Left ventricle myocardium superior (tissue), 1 donor: ENCODE data around the gene MACF1. TPM values are rescaled to one million over a fixed set of nuclear protein-coding genes. Genes with fewer than 3 reads are reported as not detected.
A peak's percentile ranks its signal among the peaks of the same experiment; 100 is the strongest.
"Not testable (repeated sequence)": the region's sequence is repeated elsewhere in the genome, so short reads cannot be mapped to it uniquely, and the experiment has no call there.

Experiments
- ATAC-seq: fragments of 200-7000 bp; cut with Tn5 transposase; one replicate; pipeline ENCODE4 v1.9.1; 2020; ENCODE audit warnings: mild to moderate bottlenecking, moderate library complexity
- DNase-seq: peaks from one replicate; pipeline ENCODE4 v3.0.0-alpha.2; 2020
- intact Hi-C: fragments of 100-400 bp; cut with micrococcal nuclease; formaldehyde crosslinking; loops from one replicate; pipeline ENCODE4 v1.11.0; 2022
- total RNA-seq: library from RNA; stranded (reverse); fragmentation: NEBNext Ultra II Directional; extraction: Animal tissue kit (Norgen Biotek cat#: 25700); gene quantifications from one replicate; pipeline ENCODE4 v1.2.1, GENCODE V29; 2021
- donor health status: DM: no; HTN: yes; CAD: no; lungs with severe emphysema.

MACF1 gene
- total RNA-seq, 1 donor from 2014 or later: 239 TPM

- intact Hi-C loops: no loop called here
- ATAC-seq (no peak), DNase-seq (no peak)
Measured at GRCh38 chr1:39422614-39423013, 218.1 kb downstream of the MACF1 start.

GRCh38 chr1:39425151-39425550 lies 220.7 kb downstream of the MACF1 start:
- intact Hi-C loops: no loop called here
- ATAC-seq: no peak
- DNase-seq: no peak

- intact Hi-C loops: no loop called here
Measured at GRCh38 chr1:39425634-39426033, 221.1 kb downstream of the MACF1 start.

GRCh38 chr1:39426346-39426745 lies 221.9 kb downstream of the MACF1 start:
- intact Hi-C loops: no loop called here
- ATAC-seq: no peak
- DNase-seq: no peak

More at GRCh38 chr1:39425634-39426033, 221.1 kb downstream of the MACF1 start:
- ATAC-seq (no peak), DNase-seq (no peak)

- no peak for DNase-seq
- intact Hi-C loops: no loop called here
- peak; percentile 93 for ATAC-seq
Measured at GRCh38 chr1:39427374-39427773, 222.9 kb downstream of the MACF1 start.

- ATAC-seq: peak; percentile 49
- DNase-seq: no peak
- intact Hi-C loops: no loop called here
Measured at GRCh38 chr1:39427912-39428311, 223.4 kb downstream of the MACF1 start.

GRCh38 chr1:39431927-39432326 lies 227.4 kb downstream of the MACF1 start:
- ATAC-seq (no peak), DNase-seq (no peak)
- intact Hi-C loops: no loop called here

- intact Hi-C loops: no loop called here
- DNase-seq: no peak
- peak; percentile 96 for ATAC-seq
Measured at GRCh38 chr1:39434797-39435395, 230.4 kb downstream of the MACF1 start.

GRCh38 chr1:39435597-39435996 lies 231.1 kb downstream of the MACF1 start:
- ATAC-seq (no peak), DNase-seq (no peak)
- intact Hi-C loops: no loop called here

GRCh38 chr1:39436842-39437241 lies 232.3 kb downstream of the MACF1 start:
- intact Hi-C loops: no loop called here
- DNase-seq: no peak
- no peak for ATAC-seq

- intact Hi-C loops: no loop called here
- DNase-seq: no peak
- ATAC-seq: no peak
Measured at GRCh38 chr1:39438042-39438441, 233.5 kb downstream of the MACF1 start.

- ATAC-seq: no peak
- intact Hi-C loops: loop anchor here (10.0 kb wide), 1 partner anchor 146 kb away; no protein-coding TSS in a partner anchor
- DNase-seq: no peak
Measured at GRCh38 chr1:39440856-39441255, 236.4 kb downstream of the MACF1 start.

GRCh38 chr1:39441797-39442196 lies 237.3 kb downstream of the MACF1 start:
- DNase-seq (no peak), ATAC-seq (no peak)
- intact Hi-C loops: loop anchor here (10.0 kb wide), 1 partner anchor 147 kb away; no protein-coding TSS in a partner anchor

- ATAC-seq: no peak
- intact Hi-C loops: loop anchor here (10.0 kb wide), 1 partner anchor 151 kb away; no protein-coding TSS in a partner anchor
Measured at GRCh38 chr1:39445573-39445972, 241.1 kb downstream of the MACF1 start.

GRCh38 chr1:39446986-39447567 lies 242.6 kb downstream of the MACF1 start:
- intact Hi-C loops: loop anchor here (10.0 kb wide), 1 partner anchor 152 kb away; no protein-coding TSS in a partner anchor
- DNase-seq: no peak
- ATAC-seq: no peak

More at GRCh38 chr1:39445573-39445972, 241.1 kb downstream of the MACF1 start:
- DNase-seq: no peak

GRCh38 chr1:39450041-39450440 lies 245.5 kb downstream of the MACF1 start:
- intact Hi-C loops, ATAC-seq, DNase-seq: not testable (repeated sequence)

- peak; percentile 26 for ATAC-seq
- DNase-seq: no peak
- intact Hi-C loops: no loop called here
Measured at GRCh38 chr1:39450956-39451606, 246.6 kb downstream of the MACF1 start.

- no peak for DNase-seq
- intact Hi-C loops: no loop called here
- ATAC-seq: no peak
Measured at GRCh38 chr1:39452081-39452480, 247.6 kb downstream of the MACF1 start.

GRCh38 chr1:39452540-39452939 lies 248.0 kb downstream of the MACF1 start:
- DNase-seq: no peak
- intact Hi-C loops: no loop called here

GRCh38 chr1:39453603-39454002 lies 249.1 kb downstream of the MACF1 start:
- intact Hi-C loops: no loop called here

More at GRCh38 chr1:39452540-39452939, 248.0 kb downstream of the MACF1 start:
- ATAC-seq: no peak

More at GRCh38 chr1:39453603-39454002, 249.1 kb downstream of the MACF1 start:
- DNase-seq: peak; percentile 79
- peak; percentile 58 for ATAC-seq
